SK-N-MC (cell line): ENCODE results near the gene RYR1.
"Not testable (repeated sequence)": the region's sequence is repeated elsewhere in the genome, so short reads cannot be mapped to it uniquely, and the experiment has no call there.

Source experiments
- DNase-seq: peaks from one replicate; pipeline ENCODE4 v3.0.0-alpha.2; 2011; ENCODE audit warnings: low read depth, low spot score
- H3K27ac ChIP-seq: fragments of 200-600 bp; sonication (generic); 2 replicates; pipeline ENCODE4 v1.5.1; 2016; ENCODE audit warnings: mixed run types
- H3K36me3 ChIP-seq: fragments of 200-600 bp; sonication (generic); 2 replicates; pipeline ENCODE4 v1.6.1; 2017; ENCODE audit warnings: antibody characterized with exemption, low read length, mixed read lengths; ENCODE audit not compliant: insufficient read depth
- H3K4me3 ChIP-seq: fragments of 200-600 bp; sonication (generic); 2 replicates; pipeline ENCODE4 v1.5.1; 2016
- H3K9ac ChIP-seq: fragments of 200-600 bp; sonication (generic); 2 replicates; pipeline ENCODE4 v1.8.0; 2017; ENCODE audit warnings: mixed run types, mixed read lengths; ENCODE audit not compliant: insufficient read length
- H3K9me3 ChIP-seq: fragments of 200-600 bp; sonication (generic); 2 replicates; pipeline ENCODE4 v1.6.1; 2017; ENCODE audit warnings: low read depth, mild to moderate bottlenecking, antibody characterized with exemption, low read length, moderate library complexity, mixed read lengths
- EZH2 ChIP-seq: fragments of 200-600 bp; sonication (generic); IDR thresholded peaks from one replicate; pipeline ENCODE4 v1.6.1; 2017; ENCODE audit warnings: antibody characterized with exemption
- FOXP2 ChIP-seq: optimal IDR thresholded peaks from 2 replicates; pipeline ENCODE3; 2011; ENCODE audit warnings: mild to moderate bottlenecking, moderate library complexity; ENCODE audit not compliant: insufficient read depth; ENCODE audit errors: extremely low read length, control extremely low read depth
- POLR2AphosphoS5 ChIP-seq: IDR thresholded peaks from 2 replicates; pipeline ENCODE4 v1.6.1; 2012; ENCODE audit warnings: mild to moderate bottlenecking, low read depth, low read length, borderline replicate concordance

The RYR1 gene

DNA sequence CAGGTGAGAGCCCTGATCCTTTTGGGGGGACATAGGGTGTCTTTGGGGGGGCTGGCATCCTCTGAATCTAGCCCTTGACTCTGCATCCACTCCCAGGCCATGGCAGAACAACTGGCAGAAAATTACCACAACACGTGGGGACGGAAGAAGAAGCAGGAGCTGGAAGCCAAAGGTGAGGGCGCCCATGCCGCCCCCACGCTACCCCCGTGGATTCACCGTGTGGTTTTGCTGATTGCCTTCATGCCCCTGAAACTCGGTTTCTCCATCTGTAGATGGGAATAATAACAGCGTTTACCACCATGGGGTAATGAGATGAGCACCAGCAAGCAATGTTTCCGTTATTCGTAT is 72.9 kb downstream of the RYR1 start:
- Histone ChIP-seq H3K4me3 (peak overlapping the region; percentile 72), H3K9ac (no peak overlapping the region), H3K36me3 (no peaks in the 10 kb centered on the region), H3K27ac (no peak overlapping the region), H3K9me3 (no peaks in the 10 kb centered on the region)
- DNase-seq, result no peak
- TF ChIP-seq FOXP2, result no peak
- no peak for TF ChIP-seq POLR2AphosphoS5
- TF ChIP-seq EZH2, result no peak

DNA sequence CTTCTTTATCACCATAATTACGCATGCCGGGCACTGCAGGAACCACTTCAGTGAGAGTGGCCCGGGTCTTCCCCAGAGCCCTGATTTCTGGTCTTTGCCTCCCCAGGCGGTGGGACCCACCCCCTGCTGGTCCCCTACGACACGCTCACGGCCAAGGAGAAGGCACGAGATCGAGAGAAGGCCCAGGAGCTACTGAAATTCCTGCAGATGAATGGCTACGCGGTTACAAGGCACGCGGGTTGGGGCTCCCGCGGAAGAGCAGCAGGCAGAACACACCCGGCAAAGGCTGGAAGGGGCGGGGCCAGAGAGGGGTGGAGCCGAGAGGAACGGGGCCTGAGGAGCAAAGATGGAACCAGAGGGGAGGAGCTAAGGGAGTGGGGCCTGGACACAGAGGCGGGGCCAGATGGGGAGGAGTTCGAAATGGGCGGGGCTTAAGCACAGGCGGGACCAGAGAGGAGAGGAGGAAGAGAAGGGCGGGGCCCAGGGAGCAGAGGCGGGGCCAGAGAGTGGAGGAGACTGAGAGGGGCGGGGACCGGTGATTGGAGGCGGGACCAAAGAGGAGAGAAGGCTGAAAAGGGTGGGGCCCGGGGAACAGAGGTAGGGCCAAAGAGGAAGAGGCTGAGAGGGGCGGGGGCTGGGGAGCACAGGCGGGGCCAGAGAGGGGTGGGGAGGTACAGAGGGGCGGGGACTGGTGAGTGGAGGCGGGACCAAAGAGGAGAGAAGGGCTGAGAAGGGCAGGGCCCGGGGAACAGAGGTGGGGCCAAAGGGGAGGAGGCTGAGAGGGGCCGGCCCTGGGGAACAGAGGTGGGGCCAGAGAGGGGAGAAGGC is 73.4 kb downstream of the RYR1 start:
- no peak overlapping the region for H3K27ac ChIP-seq
- H3K9me3 ChIP-seq, result no peaks in the 10 kb centered on the region
- DNase-seq, result peak; percentile 82
- H3K4me3 ChIP-seq, result peak overlapping the region; percentile 72
- no peak overlapping the region for H3K9ac ChIP-seq
- H3K36me3 ChIP-seq, result no peaks in the 10 kb centered on the region
- TF ChIP-seq POLR2AphosphoS5, result peak; percentile 55; the same call in 1 of the 2 replicates
- no peak for TF ChIP-seq EZH2
- TF ChIP-seq FOXP2, result no peak

DNA sequence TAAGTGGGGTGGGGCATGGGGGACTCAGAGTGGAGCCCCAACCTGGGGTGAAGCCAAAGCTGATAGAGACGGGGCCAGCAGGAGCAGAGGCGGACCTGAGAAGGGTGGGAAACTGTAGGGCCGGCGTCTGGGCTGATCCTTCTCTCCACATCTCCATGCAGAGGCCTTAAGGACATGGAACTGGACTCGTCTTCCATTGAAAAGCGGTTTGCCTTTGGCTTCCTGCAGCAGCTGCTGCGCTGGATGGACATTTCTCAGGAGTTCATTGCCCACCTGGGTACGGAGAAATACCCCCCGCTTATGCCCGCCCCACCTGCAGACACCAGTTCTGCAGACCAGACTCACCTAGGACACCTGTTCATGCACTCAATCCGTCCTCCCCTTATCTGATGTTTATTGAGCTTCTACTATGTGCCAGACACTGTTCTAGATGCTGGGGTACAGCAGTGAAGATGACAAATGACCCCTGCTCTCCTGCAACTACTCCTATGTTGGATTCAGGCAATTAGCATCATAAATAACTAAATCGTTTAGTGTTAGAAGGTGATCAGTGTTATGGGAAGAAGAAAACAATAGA is 74.1 kb downstream of the RYR1 start:
- H3K4me3 ChIP-seq, result peak overlapping the region; percentile 42; the same call in 1 of the 2 replicates
- no peak for DNase-seq
- no peak overlapping the region for H3K9ac ChIP-seq
- no peaks in the 10 kb centered on the region for H3K36me3 ChIP-seq
- H3K9me3 ChIP-seq, result no peaks in the 10 kb centered on the region
- TF ChIP-seq POLR2AphosphoS5, result no peak
- TF ChIP-seq EZH2, result no peak
- no peak for TF ChIP-seq FOXP2
- H3K27ac ChIP-seq, result no peak overlapping the region

DNA sequence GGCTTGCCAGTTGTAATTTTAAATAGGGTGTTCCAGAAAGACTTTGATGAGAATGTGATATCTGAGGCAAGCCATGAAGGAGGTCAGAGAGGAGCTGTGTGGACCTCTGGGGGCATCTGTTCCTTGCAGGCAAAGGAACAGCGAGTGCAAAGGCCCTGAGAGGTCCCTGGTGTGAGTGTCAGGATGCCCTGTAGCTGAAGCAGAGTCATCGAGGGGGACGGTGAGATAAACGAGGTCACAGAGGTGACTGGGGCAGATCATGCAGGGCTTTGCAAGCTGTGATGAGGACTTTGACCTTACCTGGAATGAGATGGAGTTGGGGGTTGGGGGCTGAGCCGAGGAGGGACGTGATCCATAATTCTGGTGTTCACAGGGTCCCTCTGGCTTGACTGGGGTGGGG is 75.0 kb downstream of the RYR1 start:
- no peaks in the 10 kb centered on the region for H3K9me3 ChIP-seq
- DNase-seq, result no peak
- TF ChIP-seq EZH2 (no peak), POLR2AphosphoS5 (no peak), FOXP2 (no peak)
- no peak overlapping the region for H3K27ac ChIP-seq
- no peaks in the 10 kb centered on the region for H3K36me3 ChIP-seq
- no peak overlapping the region for H3K9ac ChIP-seq
- H3K4me3 ChIP-seq, result no peak overlapping the region

DNA sequence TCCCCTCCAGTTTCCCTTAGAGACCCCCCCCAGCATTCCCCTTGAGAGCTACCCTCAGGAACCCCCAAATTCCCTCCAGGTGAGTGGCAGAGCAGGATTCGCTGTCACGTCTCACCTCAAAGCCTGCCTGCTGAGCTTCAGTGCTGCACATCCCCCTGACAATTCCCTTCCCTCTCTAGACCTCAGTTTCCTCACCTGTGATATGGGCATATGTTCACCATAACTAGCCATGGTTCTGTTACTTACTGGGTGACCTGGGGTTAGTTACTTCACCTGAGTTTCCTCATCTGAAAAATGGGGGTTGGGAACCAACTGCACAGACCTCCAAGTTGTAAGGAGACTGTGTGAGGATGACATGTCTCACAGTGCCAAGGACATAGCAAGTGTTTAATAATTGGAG is 75.5 kb downstream of the RYR1 start:
- no peak overlapping the region for H3K4me3 ChIP-seq
- DNase-seq, result no peak
- no peaks in the 10 kb centered on the region for H3K36me3 ChIP-seq
- H3K27ac ChIP-seq, result no peak overlapping the region
- no peak overlapping the region for H3K9ac ChIP-seq
- H3K9me3 ChIP-seq, result no peaks in the 10 kb centered on the region
- TF ChIP-seq FOXP2 (no peak), POLR2AphosphoS5 (no peak), EZH2 (no peak)

DNA sequence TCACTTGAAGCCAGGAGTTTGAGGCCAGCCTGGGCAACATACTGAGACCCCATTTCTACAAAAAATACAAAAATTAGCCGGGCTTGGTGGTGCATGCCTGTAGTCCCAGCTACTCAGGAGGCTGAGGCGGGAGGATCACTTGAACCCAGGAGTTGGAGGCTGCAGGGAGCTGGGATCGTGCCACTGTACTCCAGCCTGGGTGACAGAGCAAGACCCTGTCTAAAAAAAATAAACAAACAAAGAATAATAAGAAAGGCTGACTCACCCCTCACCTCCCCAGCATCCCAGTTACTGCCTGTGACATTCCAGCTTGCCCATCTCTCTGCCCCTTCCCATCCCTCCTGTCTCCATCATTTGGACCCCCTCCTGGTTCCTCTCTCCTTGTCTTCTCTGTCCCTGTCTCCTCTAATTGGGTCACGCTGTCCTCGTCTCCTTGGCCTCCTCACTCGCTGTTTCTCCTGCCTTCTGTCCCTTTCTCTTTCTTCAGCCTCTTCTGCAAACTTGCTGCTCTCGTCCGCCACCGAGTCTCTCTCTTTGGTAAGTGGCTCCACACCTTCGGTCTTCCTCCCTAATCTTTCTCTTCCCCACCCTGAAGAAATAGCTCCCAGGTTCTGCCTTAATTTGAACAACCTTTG is 77.7 kb downstream of the RYR1 start:
- Histone ChIP-seq H3K27ac (no peak overlapping the region), H3K36me3 (no peaks in the 10 kb centered on the region), H3K4me3 (no peak overlapping the region), H3K9ac (no peak overlapping the region), H3K9me3 (no peaks in the 10 kb centered on the region)
- DNase-seq, result no peak
- TF ChIP-seq EZH2 (no peak), FOXP2 (no peak), POLR2AphosphoS5 (no peak)

DNA sequence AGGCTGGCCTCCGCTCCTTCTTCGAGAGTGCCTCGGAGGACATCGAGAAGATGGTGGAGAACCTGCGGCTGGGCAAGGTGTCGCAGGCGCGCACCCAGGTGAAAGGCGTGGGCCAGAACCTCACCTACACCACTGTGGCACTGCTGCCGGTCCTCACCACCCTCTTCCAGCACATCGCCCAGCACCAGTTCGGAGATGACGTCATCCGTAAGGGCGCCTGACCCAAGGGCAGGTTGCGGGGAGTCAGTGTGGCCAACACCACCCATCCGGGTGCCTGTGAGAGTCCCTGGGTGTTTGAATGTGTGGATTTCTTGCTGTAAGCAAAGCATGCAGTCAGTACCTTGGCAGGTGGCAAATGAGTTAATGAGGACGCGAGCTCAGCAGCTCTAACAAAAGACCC is 78.8 kb downstream of the RYR1 start:
- Histone ChIP-seq H3K9me3 (no peaks in the 10 kb centered on the region), H3K4me3 (no peak overlapping the region), H3K36me3 (no peaks in the 10 kb centered on the region), H3K9ac (no peak overlapping the region), H3K27ac (no peak overlapping the region)
- no peak for TF ChIP-seq EZH2
- no peak for TF ChIP-seq POLR2AphosphoS5
- no peak for TF ChIP-seq FOXP2
- DNase-seq, result no peak

DNA sequence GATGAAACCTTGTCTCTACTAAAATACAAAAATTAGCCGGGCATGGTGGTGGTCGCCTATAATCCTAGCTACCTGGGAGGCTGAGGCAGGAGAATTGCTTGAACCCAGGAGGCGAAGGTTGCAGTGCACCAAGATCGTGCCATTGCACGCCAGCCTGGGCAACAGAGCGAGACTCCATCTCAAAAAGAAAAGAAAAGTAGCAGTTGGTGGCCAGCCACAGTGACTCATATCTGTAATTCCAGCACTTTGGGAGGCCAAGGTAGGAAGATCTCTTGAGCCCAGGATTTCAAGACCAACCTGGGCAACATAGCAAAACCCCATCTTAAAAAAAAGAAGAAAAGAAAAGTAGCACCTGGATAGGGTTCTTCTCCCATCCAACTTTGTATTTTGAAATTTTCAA is 79.7 kb downstream of the RYR1 start:
- H3K36me3 ChIP-seq, H3K9ac ChIP-seq, H3K9me3 ChIP-seq, H3K27ac ChIP-seq, DNase-seq, H3K4me3 ChIP-seq: not testable (repeated sequence)
